ENCODE data around the gene POU1F1. TPM values are rescaled to one million over a fixed set of nuclear protein-coding genes. Genes with fewer than 3 reads are reported as not detected.

POU1F1 gene, protein sequence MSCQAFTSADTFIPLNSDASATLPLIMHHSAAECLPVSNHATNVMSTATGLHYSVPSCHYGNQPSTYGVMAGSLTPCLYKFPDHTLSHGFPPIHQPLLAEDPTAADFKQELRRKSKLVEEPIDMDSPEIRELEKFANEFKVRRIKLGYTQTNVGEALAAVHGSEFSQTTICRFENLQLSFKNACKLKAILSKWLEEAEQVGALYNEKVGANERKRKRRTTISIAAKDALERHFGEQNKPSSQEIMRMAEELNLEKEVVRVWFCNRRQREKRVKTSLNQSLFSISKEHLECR
- total RNA-seq = not detected in 2 replicates

DNA sequence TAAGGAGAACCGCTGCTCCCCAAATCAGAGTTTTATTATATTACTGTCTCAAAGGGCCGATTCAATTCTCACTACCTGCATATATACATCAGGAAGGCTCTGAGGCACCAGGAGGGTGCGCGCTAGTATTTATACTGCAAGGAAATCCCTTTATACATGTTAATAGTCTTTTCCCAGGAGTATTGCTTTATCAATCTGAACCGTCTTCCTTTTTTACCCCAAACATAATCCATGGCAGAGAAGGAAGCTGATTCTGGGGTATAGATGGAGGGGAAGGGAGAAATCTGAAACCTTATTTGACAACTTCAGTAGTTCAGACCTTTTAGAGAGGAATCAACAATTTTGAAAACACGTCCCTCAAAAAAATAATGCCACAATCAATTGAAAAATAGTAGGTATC, at the start of gene POU1F1:
TSS of gene POU1F1 (minus strand) at position 101 of the 400 bp plus-strand sequence. CDS start 122 bp downstream, outside the sequence.

DNA sequence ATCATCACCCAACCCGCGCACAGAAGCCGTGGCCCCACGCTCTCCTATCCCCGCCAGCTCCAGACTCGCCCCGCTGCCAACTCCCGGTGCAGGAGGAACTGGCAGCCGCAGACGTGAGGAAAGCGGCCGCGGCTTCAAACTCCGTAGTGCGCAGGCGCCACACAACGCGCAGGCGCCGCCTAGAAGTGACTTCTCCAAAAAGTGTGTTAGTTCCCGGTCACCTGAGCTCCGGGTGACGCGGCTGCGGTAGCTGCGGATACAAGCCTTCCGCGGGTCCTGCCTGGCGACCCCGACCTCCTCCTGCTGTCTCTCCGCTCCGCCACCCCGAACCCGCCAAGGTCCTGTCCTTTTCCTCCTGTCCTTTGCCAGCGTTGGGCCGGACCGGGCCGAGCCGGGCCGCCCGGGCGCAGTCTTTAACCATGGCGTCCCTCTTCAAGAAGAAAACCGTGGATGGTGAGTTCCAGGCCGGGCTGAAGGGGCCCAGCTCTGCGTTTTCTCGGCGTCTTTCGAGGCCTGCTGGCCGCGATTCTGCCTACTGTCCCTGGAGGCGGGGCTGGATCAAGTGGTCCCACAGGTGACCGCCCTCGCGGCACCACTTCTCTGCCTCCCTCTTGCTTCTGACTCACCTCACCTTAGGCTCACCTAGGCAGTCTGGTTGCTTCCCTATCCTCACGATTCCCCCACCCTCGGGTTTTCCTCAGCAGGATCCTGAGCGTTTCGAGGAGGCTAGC, 49.1 kb downstream of the POU1F1 start, which contains the start of gene CHMP2B:
TSS of gene CHMP2B (plus strand) at position 206 of the 731 bp plus-strand sequence. CDS start at position 420, 214 bp downstream.

Other genes starting within 250 kb of the POU1F1 start
- gene CHMP2B, start 49.3 kb downstream of the POU1F1 start, total RNA-seq = 13.8 and 15.8 TPM in 2 replicates

All from endothelial cell of coronary artery (primary cell).